Breast epithelium (tissue), 4 donors: ENCODE measurements around the gene KDSR. TPM values are rescaled to one million over a fixed set of nuclear protein-coding genes. Genes with fewer than 3 reads are reported as not detected.

Experiments used
- DNase-seq, 2 donors: peaks; one replicate each; pipeline ENCODE4 v3.0.0-alpha.2; 2019; ENCODE audit warnings: low spot score in 2 of 2
- H3K27ac ChIP-seq, 2 donors: fragments of 200-600 bp; sonication (generic) in 1 of 2; one replicate each; pipeline ENCODE4 v1.5.1; 2016 to 2019; ENCODE audit warnings: mild to moderate bottlenecking in 1 of 2
- H3K27me3 ChIP-seq, 2 donors: fragments of 200-600 bp; sonication (generic) in 1 of 2; one replicate each; pipeline versions ENCODE4 v1.5.1 to v1.6.0; 2017 to 2019; ENCODE audit warnings: control low read depth in 1 of 2, mild to moderate bottlenecking in 1 of 2
- H3K36me3 ChIP-seq: fragments of 200-600 bp; one replicate; pipeline ENCODE4 v1.5.1; 2019
- H3K4me1 ChIP-seq, 2 donors: fragments of 200-600 bp; sonication (generic); one replicate each; pipeline ENCODE4 v1.5.1; 2016 to 2019; ENCODE audit warnings: control low read depth in 1 of 2
- H3K4me3 ChIP-seq, 3 donors: fragments of 200-600 bp; sonication (generic); 1 replicate in 2 of 3; 2 replicates in 1 of 3; pipeline ENCODE4 v1.5.1; 2016 to 2019; ENCODE audit warnings: mild to moderate bottlenecking in 3 of 3, moderate library complexity in 2 of 3
- H3K9me3 ChIP-seq, 2 donors: fragments of 200-600 bp; sonication (generic) in 1 of 2; one replicate each; pipeline ENCODE4 v1.5.1; 2016 to 2019; ENCODE audit warnings: control low read depth in 1 of 2
- POLR2A ChIP-seq: fragments of 450-650 bp; IDR thresholded peaks from one replicate; pipeline ENCODE4 v1.6.1; 2016; ENCODE audit warnings: antibody characterized with exemption, mild to moderate bottlenecking, moderate library complexity
- POLR2AphosphoS5 ChIP-seq, 3 donors: sonication (generic); formaldehyde crosslinking; IDR thresholded peaks; one replicate each; pipeline ENCODE4 v1.6.1; 2017; ENCODE audit warnings: antibody characterized with exemption in 3 of 3
- intact Hi-C: fragments of 100-400 bp; cut with DNase I; formaldehyde crosslinking; loops from one replicate; pipeline ENCODE4 v1.15.1; 2023; ENCODE audit warnings: low total_unique reads
- total RNA-seq, 3 donors: library from RNA; depleted of rRNA; stranded (reverse); fragments of >200 nt; gene quantifications; one replicate each; pipeline ENCODE4 v1.1.0, GENCODE V29; 2016
- TF ChIP-seq, protein P1 (sequence below), 3 donors: fragments of 450-650 bp; IDR thresholded peaks; one replicate each; pipeline ENCODE4 v1.5.1; 2016 to 2017; ENCODE audit warnings: antibody characterized with exemption in 3 of 3, mild to moderate bottlenecking in 3 of 3, moderate library complexity in 3 of 3

The KDSR gene
- total RNA-seq, 3 donors from 2014 or later, result 41.6 to 53.0 (median 48.9) TPM

DNA sequence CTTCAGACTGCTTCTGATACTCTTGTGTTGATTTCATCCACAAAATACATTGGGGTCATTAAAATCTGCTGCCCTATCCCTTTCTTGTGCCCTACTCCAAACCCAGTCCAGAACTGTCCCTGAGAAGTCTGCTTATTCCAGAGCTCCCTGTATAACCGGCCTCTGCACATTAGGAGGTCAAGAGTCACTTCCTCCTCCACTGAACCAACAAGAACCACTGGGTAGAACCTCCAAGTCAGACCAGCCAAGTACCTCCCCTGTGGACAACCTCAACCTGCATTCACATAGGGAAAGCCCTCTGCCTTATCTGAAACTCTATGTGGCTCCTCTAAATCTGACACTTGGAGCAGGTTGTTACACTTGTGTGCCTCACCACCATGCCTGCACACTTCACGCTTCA is 22.1 kb downstream of the KDSR start:
- no peaks in the 10 kb centered on the region for H3K36me3 ChIP-seq
- TF ChIP-seq POLR2A (no peak), POLR2AphosphoS5 (IDR thresholded peaks at IDR 0.05) (no peak)
- TF ChIP-seq, protein P1, sequence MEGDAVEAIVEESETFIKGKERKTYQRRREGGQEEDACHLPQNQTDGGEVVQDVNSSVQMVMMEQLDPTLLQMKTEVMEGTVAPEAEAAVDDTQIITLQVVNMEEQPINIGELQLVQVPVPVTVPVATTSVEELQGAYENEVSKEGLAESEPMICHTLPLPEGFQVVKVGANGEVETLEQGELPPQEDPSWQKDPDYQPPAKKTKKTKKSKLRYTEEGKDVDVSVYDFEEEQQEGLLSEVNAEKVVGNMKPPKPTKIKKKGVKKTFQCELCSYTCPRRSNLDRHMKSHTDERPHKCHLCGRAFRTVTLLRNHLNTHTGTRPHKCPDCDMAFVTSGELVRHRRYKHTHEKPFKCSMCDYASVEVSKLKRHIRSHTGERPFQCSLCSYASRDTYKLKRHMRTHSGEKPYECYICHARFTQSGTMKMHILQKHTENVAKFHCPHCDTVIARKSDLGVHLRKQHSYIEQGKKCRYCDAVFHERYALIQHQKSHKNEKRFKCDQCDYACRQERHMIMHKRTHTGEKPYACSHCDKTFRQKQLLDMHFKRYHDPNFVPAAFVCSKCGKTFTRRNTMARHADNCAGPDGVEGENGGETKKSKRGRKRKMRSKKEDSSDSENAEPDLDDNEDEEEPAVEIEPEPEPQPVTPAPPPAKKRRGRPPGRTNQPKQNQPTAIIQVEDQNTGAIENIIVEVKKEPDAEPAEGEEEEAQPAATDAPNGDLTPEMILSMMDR (IDR thresholded peaks at IDR 0.05), result no peak
- no peaks in the 10 kb centered on the region for H3K9me3 ChIP-seq
- no peak for DNase-seq
- H3K4me3 ChIP-seq, result no peak overlapping the region
- H3K27me3 ChIP-seq, result no peaks in the 10 kb centered on the region
- intact Hi-C loops, result no loop called here
- no peaks in the 10 kb centered on the region for H3K4me1 ChIP-seq
- peak overlapping the region; percentile 72 to 80 for H3K27ac ChIP-seq

DNA sequence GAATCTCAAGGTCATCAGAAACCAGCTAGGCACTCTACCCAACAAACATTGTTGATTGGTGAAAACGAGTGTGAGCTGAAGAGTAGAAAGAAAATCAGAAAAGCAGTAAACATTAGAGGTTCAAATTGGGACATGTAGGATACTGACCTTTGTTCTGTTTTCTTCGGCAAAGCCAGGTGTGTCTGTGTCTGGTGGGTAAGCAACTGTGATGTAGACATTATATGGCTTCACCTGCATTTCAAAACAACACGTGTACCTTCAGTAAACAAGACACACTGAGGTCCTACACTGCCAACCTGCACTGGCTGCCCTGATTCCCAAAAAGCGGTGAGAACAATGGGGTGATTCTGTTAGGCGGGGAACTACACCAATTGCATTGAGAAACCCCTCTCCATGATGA is 22.7 kb downstream of the KDSR start:
- no peaks in the 10 kb centered on the region for H3K27me3 ChIP-seq
- H3K4me3 ChIP-seq, result no peak overlapping the region
- H3K4me1 ChIP-seq, result no peaks in the 10 kb centered on the region
- peaks cover 4% of the 10 kb centered on the region for H3K36me3 ChIP-seq
- peak overlapping the region; percentile 29 to 72 for H3K27ac ChIP-seq
- DNase-seq, result no peak
- no peaks in the 10 kb centered on the region for H3K9me3 ChIP-seq
- intact Hi-C loops, result no loop called here
- TF ChIP-seq, protein P1 (IDR thresholded peaks at IDR 0.05), result no peak
- TF ChIP-seq POLR2AphosphoS5 (IDR thresholded peaks at IDR 0.05), result no peak
- TF ChIP-seq POLR2A, result no peak

DNA sequence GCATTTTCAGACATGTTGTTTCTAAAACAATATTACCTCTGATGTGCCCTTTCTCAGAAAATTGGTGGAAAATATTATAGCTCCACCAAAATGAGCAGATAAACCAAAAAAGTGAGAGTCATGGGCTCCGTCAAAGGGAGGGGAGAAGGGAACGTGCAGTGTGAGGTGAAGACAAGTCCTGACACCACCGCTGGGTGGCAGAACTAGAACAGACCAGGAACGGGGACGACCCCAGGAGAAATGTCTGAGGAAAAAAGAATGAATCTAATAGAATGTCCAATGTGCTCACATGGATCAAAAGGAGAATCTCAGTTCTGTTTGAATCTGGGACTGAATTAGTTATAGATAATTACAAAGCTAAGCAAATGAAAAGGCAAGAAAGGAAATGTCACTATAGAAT is 24.8 kb downstream of the KDSR start:
- no peaks in the 10 kb centered on the region for H3K9me3 ChIP-seq
- intact Hi-C loops, result no loop called here
- H3K4me1 ChIP-seq, result no peaks in the 10 kb centered on the region
- peak overlapping the region in 1 of 2 donors; percentile 13 for H3K27ac ChIP-seq
- no peak for TF ChIP-seq POLR2A
- TF ChIP-seq, protein P1 (IDR thresholded peaks at IDR 0.05), result peak in 2 of 3 donors; percentile 14 to 22
- peaks cover 6% of the 10 kb centered on the region for H3K36me3 ChIP-seq
- no peak for DNase-seq
- no peaks in the 10 kb centered on the region for H3K27me3 ChIP-seq
- H3K4me3 ChIP-seq, result no peak overlapping the region

DNA sequence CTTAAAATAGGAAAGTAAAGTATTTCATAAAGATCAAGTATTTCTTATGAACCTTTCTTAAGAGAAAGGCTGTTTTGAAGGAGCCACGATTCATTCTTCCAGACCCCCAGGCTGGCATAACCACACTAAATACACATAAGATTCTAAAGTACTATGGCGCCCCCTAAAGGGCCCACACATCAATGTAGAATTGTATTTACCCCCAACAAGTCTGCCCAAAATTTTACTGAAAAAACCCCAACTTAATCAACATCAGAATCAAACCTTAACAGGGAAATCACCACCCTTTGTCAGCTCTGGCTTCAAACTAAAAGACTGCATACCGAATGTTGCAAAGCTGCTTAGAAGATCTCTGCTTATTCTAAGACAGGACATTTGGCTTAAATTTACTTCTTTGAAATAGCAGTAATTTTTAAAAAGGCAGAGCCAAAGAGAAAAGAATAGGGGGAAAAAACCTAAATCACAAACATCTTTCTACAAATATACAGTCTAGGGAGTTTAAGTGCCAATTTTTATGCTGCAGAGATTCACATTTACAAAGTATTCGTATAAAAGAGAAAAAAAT is 27.0 kb downstream of the KDSR start:
- peaks cover 6% of the 10 kb centered on the region for H3K36me3 ChIP-seq
- TF ChIP-seq POLR2AphosphoS5 (IDR thresholded peaks at IDR 0.05), result no peak
- TF ChIP-seq, protein P1 (IDR thresholded peaks at IDR 0.05), result peak; percentile 15 to 30 (median 26)
- no peak for TF ChIP-seq POLR2A
- H3K9me3 ChIP-seq, result no peaks in the 10 kb centered on the region
- H3K4me3 ChIP-seq, result no peak overlapping the region
- intact Hi-C loops, result no loop called here
- no peak for DNase-seq
- no peaks in the 10 kb centered on the region for H3K27me3 ChIP-seq
- peak overlapping the region; percentile 15 to 30 for H3K27ac ChIP-seq
- peaks cover 0 to 6% of the 10 kb centered on the region in 2 donors for H3K4me1 ChIP-seq

DNA sequence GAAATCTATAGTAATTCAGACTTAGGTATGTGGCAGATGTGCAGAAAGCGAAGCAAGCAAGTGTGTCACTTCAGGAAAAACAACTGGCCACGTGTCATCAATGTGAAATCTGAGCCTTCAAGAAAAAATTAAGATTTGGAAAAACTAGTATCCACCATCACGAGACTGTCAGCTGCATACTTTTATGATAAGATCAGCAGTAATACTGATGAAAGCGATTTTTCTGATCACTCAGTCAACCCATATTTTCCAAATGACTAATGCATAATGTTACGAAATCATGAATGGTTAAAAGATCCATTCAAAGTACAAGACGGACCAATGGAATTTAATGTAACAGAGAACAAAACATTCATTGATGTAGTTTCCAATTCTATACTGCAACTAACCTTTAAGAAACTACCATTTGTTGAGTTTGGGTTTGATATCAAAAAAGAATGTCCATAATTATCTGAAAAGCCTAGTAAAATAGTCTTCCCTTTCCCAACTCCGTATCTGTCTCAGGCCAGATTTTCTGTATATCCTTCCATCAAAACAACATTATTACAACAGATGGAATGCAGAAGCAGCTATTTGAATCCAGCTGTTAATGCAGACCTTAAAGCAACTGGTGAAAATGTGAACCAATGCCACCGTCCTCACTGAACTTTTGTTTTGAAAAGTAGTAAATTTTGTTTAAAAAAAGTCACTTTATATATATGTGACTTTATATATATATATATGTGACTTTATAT is 30.5 kb downstream of the KDSR start:
- Histone ChIP-seq H3K27me3 (no peaks in the 10 kb centered on the region), H3K4me3 (no peak overlapping the region), H3K27ac (peak overlapping the region; percentile 67 to 79), H3K9me3 (no peaks in the 10 kb centered on the region), H3K36me3 (peaks cover 6% of the 10 kb centered on the region), H3K4me1 (peaks cover 0 to 6% of the 10 kb centered on the region in 2 donors)
- intact Hi-C loops, result no loop called here
- TF ChIP-seq POLR2A, result no peak
- peak in 1 of 3 donors; percentile 19 for TF ChIP-seq POLR2AphosphoS5 (IDR thresholded peaks at IDR 0.05)
- DNase-seq, result no peak
